ENCODE results near the gene IL20RA. TPM values are rescaled to one million over a fixed set of nuclear protein-coding genes. Genes with fewer than 3 reads are reported as not detected.
"Not testable (repeated sequence)": the region's sequence is repeated elsewhere in the genome, so short reads cannot be mapped to it uniquely, and the experiment has no call there.

The IL20RA gene
- total RNA-seq, 4 donors from 2014 or later = 2.0 to 3.3 (median 2.3) TPM

- no peak for ATAC-seq
- Histone ChIP-seq H3K4me3 (no peak overlapping the region), H3K27ac (no peak overlapping the region), H3K9me3 (no peaks in the 10 kb centered on the region), H3K4me1 (no peaks in the 10 kb centered on the region), H3K36me3 (no peaks in the 10 kb centered on the region), H3K27me3 (peaks cover 6% of the 10 kb centered on the region)
- WGBS, 2 donors (ENCODE audit: low coverage in 1 of 2) = 74 to 75% methylated on average over 4 to 5 of the region's 5 CpGs
- no peak for TF ChIP-seq POLR2AphosphoS5 (IDR thresholded peaks at IDR 0.05)
- no peak for TF ChIP-seq CTCF (IDR thresholded peaks at IDR 0.05)
- TF ChIP-seq POLR2A (IDR thresholded peaks at IDR 0.05) = no peak
- no peak for TF ChIP-seq EP300 (IDR thresholded peaks at IDR 0.05)
Observed at GRCh38 chr6:136979206-136979605, 65.6 kb downstream of the IL20RA start.

DNA sequence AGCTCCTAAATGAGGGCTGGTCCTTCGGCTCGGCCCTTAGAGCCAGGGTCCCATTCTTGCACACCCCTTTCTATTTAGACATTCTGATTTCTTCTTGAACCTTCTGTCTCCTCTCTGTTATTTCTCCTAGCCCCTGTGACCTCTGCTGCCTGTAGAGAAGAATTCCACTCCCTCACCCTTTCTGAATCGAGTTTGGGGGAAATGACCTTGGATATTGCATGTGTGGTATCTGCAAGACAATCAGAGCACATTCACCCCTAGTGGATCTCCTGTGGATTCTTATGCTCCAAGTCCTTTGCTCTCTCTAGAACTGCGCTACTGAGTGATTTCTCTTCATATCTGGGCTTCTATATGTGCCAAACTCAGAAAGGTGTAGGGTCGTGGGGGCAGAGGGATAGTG lies 67.7 kb downstream of the IL20RA start:
- no peaks in the 10 kb centered on the region for H3K4me1 ChIP-seq
- H3K4me3 ChIP-seq = no peak overlapping the region
- no peaks in the 10 kb centered on the region for H3K36me3 ChIP-seq
- H3K27me3 ChIP-seq = peaks cover 6% of the 10 kb centered on the region
- no peak for ATAC-seq
- H3K27ac ChIP-seq = no peak overlapping the region
- 56 to 61% methylated on average over 3 to 5 of the region's 5 CpGs for WGBS, 2 donors (ENCODE audit: low coverage in 1 of 2)
- TF ChIP-seq CTCF (IDR thresholded peaks at IDR 0.05) (no peak), POLR2A (IDR thresholded peaks at IDR 0.05) (no peak), EP300 (IDR thresholded peaks at IDR 0.05) (no peak), POLR2AphosphoS5 (IDR thresholded peaks at IDR 0.05) (no peak)
- no peaks in the 10 kb centered on the region for H3K9me3 ChIP-seq

DNA sequence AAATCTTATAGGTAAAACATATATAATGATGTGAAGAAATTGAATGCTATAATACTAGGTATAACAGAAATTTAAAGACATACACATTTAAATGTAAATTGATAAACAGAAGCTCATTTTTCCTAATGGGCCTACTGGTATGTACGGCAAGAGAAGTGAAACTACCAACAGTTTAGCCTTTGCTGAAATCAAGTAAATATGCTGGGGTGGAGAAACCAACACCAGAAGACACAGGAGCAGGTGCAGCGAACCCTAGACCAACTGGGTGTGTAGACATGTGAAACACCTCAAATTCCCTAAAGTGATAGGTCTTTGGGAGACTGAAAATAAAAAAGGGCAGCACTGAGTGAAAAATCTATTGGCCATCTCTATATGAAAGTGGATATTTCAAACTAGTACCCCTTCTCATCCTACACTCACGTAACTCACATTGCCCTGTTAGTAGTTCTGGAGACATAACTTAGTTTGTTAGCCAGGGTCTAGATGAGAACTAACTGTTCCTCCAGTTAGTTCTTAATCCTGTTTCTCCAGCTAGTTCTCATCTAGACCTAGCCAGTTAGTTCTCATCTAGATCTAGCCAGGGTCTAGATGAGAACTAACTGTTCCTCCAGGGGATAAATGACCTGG lies 69.6 kb downstream of the IL20RA start:
- H3K4me3 ChIP-seq = no peak overlapping the region
- ATAC-seq = no peak
- no peak overlapping the region for H3K27ac ChIP-seq
- H3K9me3 ChIP-seq = no peaks in the 10 kb centered on the region
- H3K4me1 ChIP-seq = no peaks in the 10 kb centered on the region
- H3K27me3 ChIP-seq = peaks cover 2% of the 10 kb centered on the region
- H3K36me3 ChIP-seq = no peaks in the 10 kb centered on the region
- 90 to 96% methylated on average over 3 of the region's 3 CpGs for WGBS, 2 donors (ENCODE audit: low coverage in 1 of 2)
- TF ChIP-seq CTCF (IDR thresholded peaks at IDR 0.05) (no peak), POLR2A (IDR thresholded peaks at IDR 0.05) (no peak), EP300 (IDR thresholded peaks at IDR 0.05) (no peak)

GRCh38 chr6:136973781-136974180 lies 71.0 kb downstream of the IL20RA start:
- H3K27ac ChIP-seq = not testable (repeated sequence)
- WGBS, 2 donors (ENCODE audit: low coverage in 1 of 2) = 83 to 93% methylated on average over 1 to 8 of the region's 8 CpGs

DNA sequence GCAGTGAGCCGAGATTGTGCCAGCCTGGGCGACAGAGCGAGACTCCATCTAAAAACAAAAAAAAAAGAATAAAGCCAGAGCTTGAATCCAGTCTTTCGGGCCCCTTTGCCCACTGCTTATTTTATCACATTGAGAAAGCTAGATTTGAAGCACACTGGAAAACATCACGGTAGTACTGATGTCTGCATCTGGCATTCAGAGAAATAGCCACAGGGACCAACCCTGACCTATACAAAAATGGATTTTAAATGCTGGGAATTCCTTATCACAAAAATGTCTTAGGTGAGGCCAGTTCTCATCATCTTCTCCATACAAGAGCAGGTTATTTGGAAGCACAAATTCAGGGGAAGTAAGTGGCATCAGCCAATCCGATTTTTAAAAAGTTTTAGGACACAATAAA lies 73.2 kb downstream of the IL20RA start:
- H3K27ac ChIP-seq = no peak overlapping the region
- H3K9me3 ChIP-seq = no peaks in the 10 kb centered on the region
- no peaks in the 10 kb centered on the region for H3K36me3 ChIP-seq
- TF ChIP-seq POLR2A (IDR thresholded peaks at IDR 0.05) = no peak
- TF ChIP-seq CTCF (IDR thresholded peaks at IDR 0.05) = no peak
- TF ChIP-seq POLR2AphosphoS5 (IDR thresholded peaks at IDR 0.05) = no peak
- TF ChIP-seq EP300 (IDR thresholded peaks at IDR 0.05) = no peak
- no peaks in the 10 kb centered on the region for H3K27me3 ChIP-seq
- ATAC-seq = no peak
- 84 to 91% methylated on average over 6 of the region's 6 CpGs for WGBS, 2 donors (ENCODE audit: low coverage in 1 of 2)
- no peak overlapping the region for H3K4me3 ChIP-seq
- H3K4me1 ChIP-seq = no peaks in the 10 kb centered on the region

More at GRCh38 chr6:136973781-136974180, 71.0 kb downstream of the IL20RA start:
- H3K4me1 ChIP-seq, H3K4me3 ChIP-seq, H3K27me3 ChIP-seq, ATAC-seq, H3K9me3 ChIP-seq, H3K36me3 ChIP-seq: not testable (repeated sequence)
